HG02798 (cell line): ENCODE data around the gene TMEM98.
"Not testable (repeated sequence)": the region's sequence is repeated elsewhere in the genome, so short reads cannot be mapped to it uniquely, and the experiment has no call there.

Experiments used
- ATAC-seq: cut with Tn5 transposase; IDR thresholded peaks from one replicate; pipeline ENCODE4 v1.9.1; 2021; ENCODE audit warnings: mild to moderate bottlenecking; ENCODE audit not compliant: unreplicated experiment, poor library complexity

The TMEM98 gene

DNA sequence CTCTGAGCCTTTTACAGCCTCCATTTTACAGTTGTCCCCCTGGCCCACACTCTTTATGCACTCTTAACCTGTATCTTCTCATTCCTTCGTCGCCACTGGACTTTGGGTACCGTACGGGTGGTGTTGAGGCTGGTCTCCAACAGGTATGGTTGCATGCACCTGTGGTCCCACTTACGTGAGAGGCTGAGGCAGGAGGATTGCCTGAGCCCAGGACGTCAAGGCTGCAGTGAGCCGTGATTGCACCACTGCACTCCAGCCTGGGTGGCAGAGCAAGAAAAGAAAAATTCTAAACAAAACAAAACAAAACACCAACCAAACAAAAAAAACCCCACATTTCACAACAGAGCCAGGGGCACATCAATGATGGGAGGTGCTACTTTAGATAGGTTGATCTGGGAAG is 14.4 kb upstream of the TMEM98 start:
- no peak for ATAC-seq

DNA sequence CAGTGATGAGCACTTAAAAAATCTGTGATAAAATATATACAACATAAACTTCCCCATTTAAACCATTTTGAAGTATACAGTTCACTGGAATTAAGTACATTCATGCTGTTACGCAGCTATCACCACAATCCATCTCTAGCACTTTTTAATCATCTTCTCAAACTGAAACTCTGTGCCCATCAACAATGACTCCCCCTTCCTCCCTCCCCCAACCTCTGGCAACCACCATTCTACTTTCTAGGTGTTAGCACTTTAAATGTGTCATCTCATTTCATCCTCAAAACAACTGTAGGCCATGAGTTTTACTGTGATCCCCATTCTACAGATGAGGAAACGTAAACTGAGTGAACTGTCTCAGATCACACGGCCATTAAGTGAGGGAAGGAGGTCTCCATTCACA is 13.8 kb upstream of the TMEM98 start:
- no peak for ATAC-seq

DNA sequence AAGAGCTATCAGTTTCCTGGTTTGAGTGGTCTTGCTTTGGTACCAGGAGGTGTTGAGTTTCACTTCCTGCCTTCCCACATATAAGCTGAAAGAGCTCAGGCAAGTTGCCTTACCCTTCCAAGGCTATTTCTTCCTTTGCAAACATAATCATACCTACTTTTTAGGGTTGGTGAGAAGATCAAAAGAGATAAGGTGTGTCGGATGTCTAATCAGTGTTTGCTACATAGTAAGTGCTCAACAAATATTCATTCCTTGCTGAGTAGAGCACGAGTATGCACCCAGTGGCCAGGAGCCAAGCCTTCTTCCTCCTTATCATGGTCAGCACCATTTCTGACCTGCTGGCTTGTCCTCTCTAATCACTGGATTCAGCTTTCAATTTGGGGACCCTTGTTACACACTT is 12.7 kb upstream of the TMEM98 start:
- ATAC-seq = no peak

DNA sequence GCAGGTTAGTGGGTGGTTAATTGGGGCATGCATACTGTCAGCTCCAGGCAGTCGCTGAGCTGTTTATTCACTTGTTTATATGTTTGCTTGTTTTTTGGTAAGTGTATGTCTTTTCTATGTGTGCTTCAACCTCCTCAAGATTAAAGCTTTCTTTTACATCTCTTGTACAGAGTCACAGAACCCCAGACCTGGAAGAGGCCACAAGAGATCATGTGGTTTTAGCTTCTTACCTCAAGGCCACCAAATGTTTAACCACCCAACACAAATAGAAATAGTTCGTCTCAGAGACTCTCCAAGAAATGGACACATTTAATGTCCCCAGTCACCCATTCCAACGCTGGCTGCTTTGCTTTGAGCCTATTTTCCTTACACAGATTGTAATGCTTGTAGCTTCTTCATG is 11.8 kb upstream of the TMEM98 start:
- ATAC-seq = no peak

DNA sequence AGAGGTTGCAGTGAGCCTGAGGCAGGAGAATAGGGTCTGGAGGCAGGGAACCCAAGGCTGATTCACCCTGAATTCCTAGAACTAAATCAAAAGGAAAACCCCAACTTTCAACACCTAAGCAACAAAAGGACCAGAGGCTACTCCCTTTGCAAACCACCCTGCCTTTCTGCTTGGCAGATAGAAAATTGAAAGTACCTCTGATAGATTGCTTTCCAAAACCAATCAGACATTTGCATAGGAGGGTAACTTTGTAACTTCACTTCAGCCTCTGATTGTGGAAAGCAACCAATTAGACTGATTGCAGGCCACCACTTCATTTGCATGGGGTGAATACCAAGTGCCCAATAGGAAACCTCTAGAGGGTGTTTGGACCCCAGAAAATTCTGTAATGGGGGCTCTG is 10.9 kb upstream of the TMEM98 start:
- no peak for ATAC-seq

DNA sequence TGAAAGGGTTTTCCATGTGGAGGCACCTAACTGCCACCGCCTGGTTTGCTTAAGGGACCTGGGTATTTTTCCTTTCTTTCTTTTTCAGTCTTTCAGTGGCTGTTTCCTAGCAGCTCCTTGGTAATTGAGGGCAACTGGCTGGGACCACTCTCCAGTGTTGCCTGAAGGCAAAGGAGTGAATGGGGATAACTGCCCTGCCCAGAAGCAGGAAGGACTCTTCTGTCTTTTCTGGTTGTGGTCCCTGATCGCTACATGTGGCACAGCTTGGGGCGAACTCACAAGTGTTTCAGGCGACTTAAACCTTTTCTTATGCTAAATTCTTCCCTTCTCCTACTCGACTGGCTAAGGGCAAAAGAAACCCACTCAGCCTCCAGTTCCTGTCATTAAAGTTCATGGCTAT is 10.1 kb upstream of the TMEM98 start:
- ATAC-seq = no peak

DNA sequence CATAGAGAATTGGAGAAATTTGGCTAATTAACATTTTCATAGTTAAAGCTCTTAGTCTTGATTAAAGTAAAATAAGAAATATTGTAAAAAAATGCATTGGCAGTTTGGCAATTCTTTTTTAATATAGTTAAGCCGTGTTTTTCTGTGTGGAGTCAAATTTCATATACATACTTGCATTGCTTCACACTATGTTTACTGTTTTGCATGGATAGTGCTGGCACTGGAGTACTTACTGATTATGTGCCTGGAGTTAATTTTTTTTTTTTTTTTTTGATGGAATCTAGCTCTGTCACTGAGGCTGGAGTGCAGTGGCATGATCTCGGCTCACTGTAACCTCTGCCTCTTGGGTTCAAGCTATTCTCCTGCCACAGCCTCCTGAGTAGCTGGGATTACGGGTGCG is 8.1 kb upstream of the TMEM98 start:
- not testable (repeated sequence) for ATAC-seq

DNA sequence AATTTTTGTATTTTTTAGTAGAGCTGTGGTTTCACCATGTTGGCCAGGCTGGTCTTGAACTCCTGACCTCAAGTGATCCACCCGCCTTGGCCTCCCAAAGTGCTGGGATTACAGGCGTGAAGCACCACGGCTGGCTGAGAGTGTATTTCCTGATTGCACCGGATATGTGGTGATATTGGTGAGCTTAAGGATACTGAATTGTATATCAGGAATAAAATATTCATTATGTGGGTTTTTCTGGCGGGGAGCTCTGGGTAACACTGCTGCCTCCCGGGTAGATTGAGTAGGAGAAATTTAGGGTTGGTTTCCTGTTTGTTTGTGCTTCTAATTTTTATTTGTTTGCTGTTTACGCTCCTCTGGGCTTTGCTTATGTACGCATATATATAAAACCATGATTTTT is 7.7 kb upstream of the TMEM98 start:
- ATAC-seq = no peak

DNA sequence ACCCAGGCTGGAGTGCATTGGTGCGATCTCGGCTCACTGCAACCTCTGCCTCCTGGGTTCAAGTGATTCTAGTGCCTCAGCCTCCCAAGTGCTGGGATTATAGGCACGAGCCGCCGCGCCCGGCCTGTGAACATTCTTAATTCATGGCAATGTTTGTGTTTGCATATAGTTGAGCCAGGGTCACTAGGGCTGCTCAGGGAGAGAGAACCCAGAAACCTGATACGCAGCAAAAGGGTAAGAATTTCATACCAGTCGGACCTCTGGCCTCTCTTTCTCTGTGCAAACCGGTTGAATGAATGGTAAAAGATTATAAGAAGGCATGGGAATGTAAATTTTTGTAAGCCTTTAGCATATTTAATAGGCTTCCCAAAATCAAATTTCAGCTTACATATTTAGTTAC is 6.9 kb upstream of the TMEM98 start:
- ATAC-seq = no peak

DNA sequence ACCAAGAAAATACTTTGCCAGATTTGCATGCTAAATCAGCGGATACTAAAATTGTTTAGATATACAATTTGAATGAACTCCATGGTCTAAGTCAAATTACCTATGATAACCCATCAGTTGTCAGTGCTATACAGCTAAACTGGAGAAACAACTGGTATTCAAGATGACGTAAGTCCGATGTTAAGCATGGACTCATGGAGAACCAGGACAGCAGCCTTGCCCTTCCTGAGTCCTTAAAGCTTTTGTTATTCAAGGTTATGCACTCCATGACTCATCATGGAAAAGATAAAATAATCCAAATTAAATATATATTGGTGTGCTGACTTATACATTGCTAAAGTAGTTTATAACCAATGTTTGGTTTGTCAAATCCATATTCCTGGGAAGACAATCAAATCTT is 4.0 kb upstream of the TMEM98 start:
- not testable (repeated sequence) for ATAC-seq

DNA sequence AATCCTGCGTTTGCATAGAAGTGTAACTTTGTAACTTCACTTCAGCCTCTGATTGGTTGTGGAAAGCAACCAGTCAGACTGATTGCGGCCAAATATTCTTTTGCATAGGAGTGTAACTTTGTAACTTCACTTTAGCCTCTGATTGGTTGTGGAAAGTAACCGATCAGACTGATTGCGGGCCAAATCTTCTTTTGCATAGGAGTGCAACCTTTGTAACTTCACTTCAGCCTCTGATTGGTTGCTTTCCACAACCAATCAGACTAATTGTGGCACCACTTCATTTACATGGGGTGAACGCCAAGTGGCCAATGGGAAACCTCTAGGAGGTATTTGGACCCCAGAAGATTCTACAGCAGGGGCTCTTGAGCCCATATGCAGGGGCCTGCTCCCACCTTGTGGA is 1.8 kb upstream of the TMEM98 start:
- ATAC-seq = no peak

DNA sequence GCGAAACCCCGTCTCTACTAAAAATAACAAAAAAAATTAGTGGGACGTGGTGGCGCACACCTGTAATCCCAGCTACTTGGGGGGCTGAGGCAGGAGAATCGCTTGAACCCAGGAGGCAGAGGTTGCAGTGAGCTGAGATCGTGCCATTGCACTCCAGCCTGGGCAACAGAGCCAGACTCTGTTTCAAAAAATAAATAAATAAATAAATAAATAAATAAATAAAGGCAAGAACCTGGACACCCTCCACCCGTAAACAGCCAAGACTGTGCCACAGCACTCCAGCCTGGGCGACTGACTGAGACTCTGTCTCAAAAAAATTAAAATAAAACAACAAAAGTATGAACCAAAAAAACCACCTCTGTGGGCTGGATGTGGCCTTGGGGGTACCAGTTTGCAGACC is 1.2 kb upstream of the TMEM98 start:
- not testable (repeated sequence) for ATAC-seq

DNA sequence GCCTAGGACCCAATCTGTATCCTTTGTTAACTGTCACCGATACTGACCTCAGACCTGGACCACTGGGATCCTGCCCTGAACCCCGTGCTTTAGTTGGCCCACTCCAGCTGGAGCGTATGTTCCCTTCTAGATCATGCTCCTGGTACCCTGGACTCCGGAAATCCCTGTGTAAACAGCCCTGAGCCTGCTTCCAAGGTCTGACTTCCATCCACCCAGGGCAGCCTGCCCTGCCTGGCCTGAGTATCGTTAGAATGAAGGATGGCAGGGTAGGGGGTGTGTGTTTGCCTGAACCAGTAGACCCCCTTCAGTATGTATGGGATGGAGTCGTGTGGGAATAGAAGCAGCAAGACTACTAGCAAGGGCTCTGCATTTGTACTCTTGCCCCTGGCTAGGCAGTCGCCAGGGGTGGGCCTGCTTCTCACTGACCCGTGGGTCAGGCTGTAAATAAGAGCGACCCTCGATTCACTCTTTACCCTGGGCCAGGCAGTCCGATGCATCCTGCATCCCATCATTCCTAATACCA is 691 bp upstream of the TMEM98 start:
- no peak for ATAC-seq

DNA sequence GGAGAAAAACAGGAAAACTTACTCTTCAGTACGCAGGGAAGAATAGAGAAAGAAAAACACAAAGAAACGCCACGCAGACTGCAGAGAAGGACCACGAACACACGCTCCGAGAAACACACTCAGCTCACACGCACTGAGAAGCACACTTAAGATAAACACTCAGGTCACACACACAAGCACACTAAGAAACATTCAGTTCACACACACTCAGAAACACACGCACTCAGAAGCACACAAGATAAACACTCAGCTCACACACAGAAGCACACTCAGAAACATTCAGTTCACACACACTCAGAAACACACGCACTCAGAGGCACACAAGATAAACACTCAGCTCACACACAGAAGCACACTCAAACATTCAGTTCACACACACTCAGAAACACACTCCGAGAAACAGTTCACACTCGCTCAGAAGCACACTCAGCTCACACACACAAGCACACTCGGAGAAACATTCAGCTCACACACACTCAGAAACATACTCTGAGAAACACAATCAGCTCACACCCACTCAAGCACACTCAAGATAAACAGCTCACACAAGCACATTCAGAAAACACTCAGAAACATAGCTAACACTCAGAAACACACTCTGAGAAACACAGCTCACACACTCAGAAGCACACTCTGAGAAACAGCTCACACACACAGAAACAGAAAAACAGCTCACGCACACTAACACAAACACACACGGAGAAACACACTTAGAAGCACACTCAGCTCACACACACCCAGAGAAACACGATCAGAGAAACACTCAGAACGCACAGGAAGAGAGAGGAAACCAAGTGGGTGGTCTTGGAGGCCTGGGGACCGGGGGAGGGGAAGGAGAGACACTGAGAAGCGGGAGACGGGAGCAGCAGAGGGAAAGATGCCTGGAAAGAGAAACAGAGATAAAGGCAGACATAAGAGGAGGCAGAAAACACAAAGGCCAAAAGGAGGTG is 908 bp downstream of the TMEM98 start:
- no peak for ATAC-seq

DNA sequence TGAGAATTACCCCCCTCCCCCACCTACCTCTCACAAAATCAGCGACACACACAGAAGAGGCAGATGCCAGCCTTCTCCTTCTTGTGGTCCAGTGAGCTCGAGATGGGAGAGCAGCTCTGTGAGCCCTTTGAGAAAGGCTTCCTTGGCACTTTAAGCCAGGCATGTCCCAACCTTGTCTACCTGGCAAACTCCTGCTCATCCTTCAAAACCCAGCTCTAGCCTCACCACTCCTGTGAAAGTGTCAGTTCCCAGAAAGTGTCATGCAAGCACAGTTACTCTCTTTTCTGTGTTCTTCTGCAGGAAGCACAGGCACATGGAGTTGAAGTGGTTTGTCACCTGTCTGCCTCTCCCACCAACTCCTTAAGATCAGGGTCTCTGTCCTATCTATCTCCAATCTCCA is 1.6 kb downstream of the TMEM98 start:
- ATAC-seq = no peak

DNA sequence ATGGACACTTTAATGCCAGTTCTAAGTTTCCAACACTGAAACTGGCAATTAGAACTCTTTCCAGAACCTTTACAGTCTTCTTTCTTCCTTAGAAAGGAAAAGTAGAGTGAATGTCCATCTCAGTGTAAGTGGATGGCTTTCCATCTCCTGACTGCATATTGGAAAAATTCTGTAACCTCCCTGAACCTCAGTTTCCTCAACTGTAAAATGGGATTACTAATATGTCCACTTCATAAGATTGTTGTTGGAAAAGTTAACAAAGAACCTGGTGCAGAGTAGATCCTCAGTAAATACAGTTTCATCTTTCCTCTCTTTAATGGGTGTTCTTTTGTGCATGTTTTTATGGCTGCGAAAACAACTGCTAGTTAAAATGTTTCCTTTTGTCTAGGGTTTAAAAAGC is 2.6 kb downstream of the TMEM98 start:
- no peak for ATAC-seq

DNA sequence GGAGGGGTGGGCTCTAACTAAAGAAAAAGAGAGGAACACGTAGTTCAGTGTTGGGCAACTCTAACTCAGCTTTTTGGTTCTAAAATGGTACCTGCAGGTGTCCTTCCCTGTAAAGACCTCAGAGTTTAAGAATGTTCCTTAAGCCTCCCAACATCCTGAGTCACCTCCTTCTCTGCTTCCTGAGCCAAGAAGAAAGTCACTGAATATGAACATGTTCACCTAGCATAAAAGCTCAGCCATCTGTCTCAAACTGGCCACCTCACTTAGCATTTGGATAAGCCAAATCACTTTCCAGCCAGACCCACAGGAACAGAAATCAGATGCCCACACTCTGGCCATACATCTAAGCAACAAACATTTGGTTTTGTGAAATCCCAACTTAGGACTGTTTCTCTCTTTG is 3.7 kb downstream of the TMEM98 start:
- ATAC-seq = no peak

DNA sequence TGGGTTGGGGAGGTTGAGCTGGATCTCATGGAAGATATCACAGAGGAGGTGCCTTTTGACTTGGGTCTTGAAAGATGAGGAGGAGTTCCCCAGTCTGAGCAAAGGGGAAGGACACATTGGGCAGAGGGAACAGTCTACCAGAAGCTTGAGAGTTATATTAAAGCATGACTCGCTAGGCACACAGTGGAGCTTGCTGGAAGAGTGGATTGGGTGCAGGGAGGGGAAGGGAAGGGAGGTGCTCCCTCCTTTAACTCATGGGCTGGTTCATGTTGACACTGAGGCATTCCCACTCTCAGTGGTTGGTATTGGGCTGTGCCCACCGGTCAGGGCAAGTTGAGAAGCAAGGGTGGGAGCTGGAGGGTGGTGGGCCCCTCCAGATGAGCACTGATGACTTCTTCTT is 5.9 kb downstream of the TMEM98 start:
- ATAC-seq = no peak

DNA sequence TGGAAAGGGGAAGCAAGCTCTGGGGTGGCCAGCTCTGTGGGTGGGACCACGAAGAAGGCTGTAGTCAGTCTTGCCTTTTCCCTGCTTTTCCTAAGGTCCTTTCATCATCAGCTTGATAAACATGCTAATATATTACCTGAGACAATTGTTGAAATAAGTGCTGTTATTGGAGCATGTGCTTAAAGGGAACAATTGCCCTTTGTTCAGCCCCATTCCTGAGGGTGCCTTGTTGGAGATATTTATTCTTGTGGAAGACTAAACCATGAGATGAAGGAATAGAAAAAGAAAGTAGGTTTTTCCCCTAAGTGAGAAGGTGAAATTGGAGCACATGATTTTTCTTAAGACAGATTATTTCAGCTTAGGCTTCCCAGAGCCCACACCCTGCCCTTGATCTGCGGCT is 7.8 kb downstream of the TMEM98 start:
- ATAC-seq = no peak

DNA sequence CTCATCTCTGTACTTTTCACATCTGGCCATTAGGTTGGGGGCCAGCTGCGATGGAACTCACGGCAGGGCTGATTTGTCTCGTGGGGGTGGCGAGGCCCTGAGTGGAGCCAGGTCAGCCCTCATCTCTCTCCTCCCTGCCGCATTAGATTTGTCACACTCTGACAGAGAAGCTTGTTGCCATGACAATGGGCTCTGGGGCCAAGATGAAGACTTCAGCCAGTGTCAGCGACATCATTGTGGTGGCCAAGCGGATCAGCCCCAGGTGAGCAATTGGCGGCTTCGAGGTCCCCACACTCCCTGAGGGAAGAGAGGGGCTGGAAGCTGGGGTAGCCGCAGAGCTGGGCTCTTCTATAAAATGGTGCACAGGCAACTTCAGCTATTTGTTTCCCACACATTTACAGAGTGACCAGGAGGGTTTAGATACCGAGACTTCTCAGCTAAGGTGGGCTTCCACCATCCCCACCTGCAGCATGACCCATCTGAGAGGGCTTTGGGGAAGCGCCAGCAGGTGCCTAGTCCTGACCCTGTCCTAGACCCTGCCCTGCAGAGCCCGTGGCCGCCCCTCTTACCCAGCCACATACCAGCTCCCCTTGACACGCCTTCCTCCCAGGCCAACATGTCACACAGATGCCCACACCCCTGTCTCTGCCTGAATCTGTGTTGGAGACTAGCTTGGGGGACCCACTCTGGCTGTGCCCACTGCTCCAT is 8.4 kb downstream of the TMEM98 start:
- no peak for ATAC-seq

DNA sequence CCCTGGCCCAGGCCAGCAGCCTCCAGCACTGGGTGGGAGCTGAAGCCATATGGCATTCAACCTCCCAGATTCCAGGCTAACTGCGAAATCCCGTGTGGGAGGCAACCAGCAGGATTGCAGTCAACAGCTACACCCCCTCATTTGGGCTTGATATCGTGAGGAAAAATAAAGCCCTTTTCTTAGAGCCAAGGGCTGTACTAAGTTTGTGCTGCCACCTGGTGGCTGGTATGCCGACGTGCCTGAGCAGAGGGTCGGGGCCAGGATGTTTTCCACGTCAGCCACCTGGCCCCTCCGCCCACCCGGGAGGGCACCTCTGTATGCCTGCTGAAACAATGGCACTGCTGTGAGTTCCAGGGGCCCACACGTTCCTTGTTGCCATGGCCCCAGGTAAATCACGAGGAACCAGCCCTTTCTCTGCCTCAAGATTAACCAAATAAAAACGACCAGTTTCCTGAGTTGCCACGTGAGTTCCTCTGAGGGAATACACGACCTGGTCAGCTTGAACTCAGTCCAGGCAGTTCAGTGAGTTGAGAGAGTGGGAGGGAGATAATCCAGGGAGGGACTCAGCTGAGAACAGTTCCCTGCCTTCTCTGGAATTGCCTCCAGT is 9.0 kb downstream of the TMEM98 start:
- ATAC-seq = no peak
